ENCODE results near the gene NPTX1. TPM values are rescaled to one million over a fixed set of nuclear protein-coding genes. Genes with fewer than 3 reads are reported as not detected.

NPTX1 gene
- polyA plus RNA-seq, 1 donor from 2014 or later = 0.56 TPM

GRCh38 chr17:80442764-80443163 lies 33.6 kb downstream of the NPTX1 start:
- no peak overlapping the region for H3K27ac ChIP-seq (ENCODE audit: low read length)
- H2AFZ ChIP-seq (ENCODE audit: low read depth, low read length) = no peak overlapping the region
- H3K4me3 ChIP-seq (ENCODE audit: low read length) = no peak overlapping the region
- no peaks in the 10 kb centered on the region for H3K27me3 ChIP-seq (ENCODE audit: insufficient read depth, low read depth, low read length)
- no peaks in the 10 kb centered on the region for H3K9me3 ChIP-seq (ENCODE audit: low read length)
- no peaks in the 10 kb centered on the region for H3K79me2 ChIP-seq (replicated peaks; ENCODE audit: insufficient read depth, low read length)
- no peak overlapping the region for H3K4me2 ChIP-seq (ENCODE audit: low read length)
- H3K9me2 ChIP-seq (ENCODE audit: insufficient read depth, low read length) = no peaks in the 10 kb centered on the region
- no peaks in the 10 kb centered on the region for H3F3A ChIP-seq (ENCODE audit: insufficient read depth, low read length, poor library complexity, severe bottlenecking)
- TF ChIP-seq CTCF (IDR thresholded peaks at IDR 0.05; ENCODE audit: poor library complexity, severe bottlenecking) (no peak), EP300 (conservative IDR thresholded peaks at IDR 0.05; ENCODE audit: poor library complexity, severe bottlenecking) (no peak), EZH2 (IDR thresholded peaks at IDR 0.05; ENCODE audit: borderline replicate concordance, insufficient read depth, low read length, poor library complexity, severe bottlenecking) (no peak), POLR2AphosphoS5 (IDR thresholded peaks at IDR 0.05) (no peak), RAD21 (conservative IDR thresholded peaks at IDR 0.05) (no peak), SMC3 (conservative IDR thresholded peaks at IDR 0.05; ENCODE audit: poor library complexity) (no peak), MXI1 (conservative IDR thresholded peaks at IDR 0.05; ENCODE audit: poor library complexity, severe bottlenecking) (no peak), TAF1 (IDR thresholded peaks at IDR 0.05; ENCODE audit: low read depth) (no peak)
- TF ChIP-seq, protein P1, sequence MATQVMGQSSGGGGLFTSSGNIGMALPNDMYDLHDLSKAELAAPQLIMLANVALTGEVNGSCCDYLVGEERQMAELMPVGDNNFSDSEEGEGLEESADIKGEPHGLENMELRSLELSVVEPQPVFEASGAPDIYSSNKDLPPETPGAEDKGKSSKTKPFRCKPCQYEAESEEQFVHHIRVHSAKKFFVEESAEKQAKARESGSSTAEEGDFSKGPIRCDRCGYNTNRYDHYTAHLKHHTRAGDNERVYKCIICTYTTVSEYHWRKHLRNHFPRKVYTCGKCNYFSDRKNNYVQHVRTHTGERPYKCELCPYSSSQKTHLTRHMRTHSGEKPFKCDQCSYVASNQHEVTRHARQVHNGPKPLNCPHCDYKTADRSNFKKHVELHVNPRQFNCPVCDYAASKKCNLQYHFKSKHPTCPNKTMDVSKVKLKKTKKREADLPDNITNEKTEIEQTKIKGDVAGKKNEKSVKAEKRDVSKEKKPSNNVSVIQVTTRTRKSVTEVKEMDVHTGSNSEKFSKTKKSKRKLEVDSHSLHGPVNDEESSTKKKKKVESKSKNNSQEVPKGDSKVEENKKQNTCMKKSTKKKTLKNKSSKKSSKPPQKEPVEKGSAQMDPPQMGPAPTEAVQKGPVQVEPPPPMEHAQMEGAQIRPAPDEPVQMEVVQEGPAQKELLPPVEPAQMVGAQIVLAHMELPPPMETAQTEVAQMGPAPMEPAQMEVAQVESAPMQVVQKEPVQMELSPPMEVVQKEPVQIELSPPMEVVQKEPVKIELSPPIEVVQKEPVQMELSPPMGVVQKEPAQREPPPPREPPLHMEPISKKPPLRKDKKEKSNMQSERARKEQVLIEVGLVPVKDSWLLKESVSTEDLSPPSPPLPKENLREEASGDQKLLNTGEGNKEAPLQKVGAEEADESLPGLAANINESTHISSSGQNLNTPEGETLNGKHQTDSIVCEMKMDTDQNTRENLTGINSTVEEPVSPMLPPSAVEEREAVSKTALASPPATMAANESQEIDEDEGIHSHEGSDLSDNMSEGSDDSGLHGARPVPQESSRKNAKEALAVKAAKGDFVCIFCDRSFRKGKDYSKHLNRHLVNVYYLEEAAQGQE (IDR thresholded peaks at IDR 0.05; ENCODE audit: borderline replicate concordance) = no peak
- no peak overlapping the region for H3K9ac ChIP-seq (ENCODE audit: low read length)
- H4K20me1 ChIP-seq (ENCODE audit: insufficient read depth) = no peaks in the 10 kb centered on the region
- no peaks in the 10 kb centered on the region for H3K36me3 ChIP-seq (ENCODE audit: insufficient read depth, low read length)

- Histone ChIP-seq H3K27me3 (ENCODE audit: insufficient read depth, low read depth, low read length) (no peaks in the 10 kb centered on the region), H3K36me3 (ENCODE audit: insufficient read depth, low read length) (no peaks in the 10 kb centered on the region), H3K9ac (ENCODE audit: low read length) (no peak overlapping the region), H4K20me1 (ENCODE audit: insufficient read depth) (no peaks in the 10 kb centered on the region), H3K27ac (ENCODE audit: low read length) (no peak overlapping the region), H2AFZ (ENCODE audit: low read depth, low read length) (no peak overlapping the region), H3K4me3 (ENCODE audit: low read length) (no peak overlapping the region), H3K4me2 (ENCODE audit: low read length) (no peak overlapping the region), H3F3A (ENCODE audit: insufficient read depth, low read length, poor library complexity, severe bottlenecking) (no peaks in the 10 kb centered on the region), H3K9me2 (ENCODE audit: insufficient read depth, low read length) (no peaks in the 10 kb centered on the region), H3K9me3 (ENCODE audit: low read length) (no peaks in the 10 kb centered on the region), H3K79me2 (replicated peaks; ENCODE audit: insufficient read depth, low read length) (no peaks in the 10 kb centered on the region)
- no peak for TF ChIP-seq RAD21 (conservative IDR thresholded peaks at IDR 0.05)
- no peak for TF ChIP-seq EP300 (conservative IDR thresholded peaks at IDR 0.05; ENCODE audit: poor library complexity, severe bottlenecking)
- TF ChIP-seq, protein P1 (IDR thresholded peaks at IDR 0.05; ENCODE audit: borderline replicate concordance) = no peak
- no peak for TF ChIP-seq TAF1 (IDR thresholded peaks at IDR 0.05; ENCODE audit: low read depth)
- no peak for TF ChIP-seq EZH2 (IDR thresholded peaks at IDR 0.05; ENCODE audit: borderline replicate concordance, insufficient read depth, low read length, poor library complexity, severe bottlenecking)
These were observed 34.1 kb downstream of the NPTX1 start for GRCh38 chr17:80442323-80442659.

All from neural cell (in vitro differentiated cells).